Calu3 (cell line): Measurements from ENCODE around the gene PTGES2. TPM values are rescaled to one million over a fixed set of nuclear protein-coding genes. Genes with fewer than 3 reads are reported as not detected.

Experiments used
- BruUV-seq: library from RNA; stranded (reverse); fragments of 400-500 nt; replicated peaks from 2 replicates; lab custom pipeline; 2021; lab: Mats Ljungman, UMichigan
- CTCF ChIA-PET: fragments of 300-600 bp; sonication (Branson Sonifier 250); formaldehyde crosslinking; loops from one replicate; lab custom pipeline; 2022; ENCODE audit warnings: antibody characterized with exemption; lab: Charles Lee
- DNase-seq: peaks from one replicate; pipeline ENCODE4 v3.0.0; 2022
- H3K27ac Mint-ChIP-seq: one replicate; pipeline ENCODE4 v1.8.0; 2022; ENCODE audit warnings: mixed read lengths; ENCODE audit not compliant: unreplicated experiment
- H3K27me3 Mint-ChIP-seq: one replicate; pipeline ENCODE4 v1.8.0; 2022; ENCODE audit warnings: mixed read lengths; ENCODE audit not compliant: unreplicated experiment
- H3K36me3 Mint-ChIP-seq: one replicate; pipeline ENCODE4 v1.8.0; 2022; ENCODE audit warnings: mild to moderate bottlenecking, moderate library complexity, mixed read lengths; ENCODE audit not compliant: insufficient read depth, unreplicated experiment
- H3K4me1 Mint-ChIP-seq: one replicate; pipeline ENCODE4 v1.8.0; 2022; ENCODE audit warnings: mild to moderate bottlenecking, low read depth, mixed read lengths; ENCODE audit not compliant: unreplicated experiment
- H3K4me3 Mint-ChIP-seq: one replicate; pipeline ENCODE4 v1.8.0; 2022; ENCODE audit warnings: mild to moderate bottlenecking, low read depth, moderate library complexity, mixed read lengths; ENCODE audit not compliant: unreplicated experiment
- H3K9me3 Mint-ChIP-seq: one replicate; pipeline ENCODE4 v1.8.0; 2022; ENCODE audit warnings: low read depth, mixed read lengths; ENCODE audit not compliant: unreplicated experiment
- intact Hi-C: fragments of 100-400 bp; cut with micrococcal nuclease; formaldehyde crosslinking; loops from one replicate; pipeline ENCODE4 v1.10.0; 2022; ENCODE audit not compliant: unreplicated experiment
- total RNA-seq: library from RNA; stranded (reverse); gene quantifications from 2 replicates; pipeline ENCODE4 v1.2.3, GENCODE V29; 2022
- TF ChIP-seq, protein P1 (sequence below): fragments of 200-600 bp; IDR thresholded peaks from one replicate; pipeline ENCODE4 v1.8.0; 2022; ENCODE audit warnings: antibody characterized with exemption; ENCODE audit not compliant: unreplicated experiment

Gene PTGES2
- total RNA-seq, 1 experiment from 2014 or later = 137 TPM

DNA sequence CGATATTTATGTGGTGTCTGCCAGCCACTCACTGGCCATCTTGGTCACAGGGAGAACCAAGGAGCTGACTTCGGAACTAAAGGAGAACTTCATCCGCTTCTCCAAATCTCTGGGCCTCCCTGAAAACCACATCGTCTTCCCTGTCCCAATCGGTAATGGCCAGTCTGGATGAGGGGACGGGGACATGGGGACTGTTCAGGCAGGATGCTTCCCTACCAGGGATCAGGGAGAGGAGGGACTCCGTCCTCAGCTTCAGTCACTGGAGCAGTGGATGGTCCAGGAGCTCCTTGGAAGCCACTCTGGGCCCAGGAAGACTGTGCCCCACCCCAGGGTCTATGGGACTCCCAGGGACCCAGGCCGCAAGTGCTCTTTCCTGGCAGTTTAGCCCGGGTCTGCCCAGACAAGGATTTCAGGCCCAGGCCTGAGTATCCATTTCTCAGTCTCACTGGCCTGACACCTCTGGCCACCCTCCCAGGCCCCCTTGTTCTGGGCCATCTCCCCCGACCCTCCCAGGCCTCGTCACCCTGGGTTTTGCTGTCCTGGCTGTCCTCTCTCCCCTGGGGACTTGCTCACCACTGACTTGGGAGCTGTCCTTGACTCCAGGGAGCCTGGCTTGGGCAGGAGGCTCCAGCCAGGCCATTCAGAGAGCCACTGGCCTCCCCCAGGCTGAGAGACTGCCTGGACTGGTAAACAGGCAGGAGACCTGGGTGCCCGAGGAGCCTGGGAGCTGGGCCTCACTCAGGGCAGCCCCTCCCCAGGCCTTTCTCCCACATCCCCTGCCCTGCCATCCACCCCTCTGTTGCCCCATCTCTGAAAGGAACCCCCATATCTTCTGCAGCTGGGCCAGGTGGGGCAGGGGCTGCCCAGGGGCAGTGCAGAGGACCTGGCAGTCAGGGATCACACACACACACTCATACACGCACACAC lies 24.9 kb upstream of the PTGES2 start:
- H3K4me3 Mint-ChIP-seq = peak overlapping the region; percentile 89
- intact Hi-C loops = no loop called here
- H3K27ac Mint-ChIP-seq = peak overlapping the region; percentile 100
- H3K9me3 Mint-ChIP-seq = no peaks in the 10 kb centered on the region
- CTCF ChIA-PET = interaction anchor here (0.6 kb wide), 1 partner anchor 211 kb away, joined by 4 read pairs; no protein-coding TSS in a partner anchor
- H3K4me1 Mint-ChIP-seq = peaks cover 25% of the 10 kb centered on the region
- TF ChIP-seq, protein P1, sequence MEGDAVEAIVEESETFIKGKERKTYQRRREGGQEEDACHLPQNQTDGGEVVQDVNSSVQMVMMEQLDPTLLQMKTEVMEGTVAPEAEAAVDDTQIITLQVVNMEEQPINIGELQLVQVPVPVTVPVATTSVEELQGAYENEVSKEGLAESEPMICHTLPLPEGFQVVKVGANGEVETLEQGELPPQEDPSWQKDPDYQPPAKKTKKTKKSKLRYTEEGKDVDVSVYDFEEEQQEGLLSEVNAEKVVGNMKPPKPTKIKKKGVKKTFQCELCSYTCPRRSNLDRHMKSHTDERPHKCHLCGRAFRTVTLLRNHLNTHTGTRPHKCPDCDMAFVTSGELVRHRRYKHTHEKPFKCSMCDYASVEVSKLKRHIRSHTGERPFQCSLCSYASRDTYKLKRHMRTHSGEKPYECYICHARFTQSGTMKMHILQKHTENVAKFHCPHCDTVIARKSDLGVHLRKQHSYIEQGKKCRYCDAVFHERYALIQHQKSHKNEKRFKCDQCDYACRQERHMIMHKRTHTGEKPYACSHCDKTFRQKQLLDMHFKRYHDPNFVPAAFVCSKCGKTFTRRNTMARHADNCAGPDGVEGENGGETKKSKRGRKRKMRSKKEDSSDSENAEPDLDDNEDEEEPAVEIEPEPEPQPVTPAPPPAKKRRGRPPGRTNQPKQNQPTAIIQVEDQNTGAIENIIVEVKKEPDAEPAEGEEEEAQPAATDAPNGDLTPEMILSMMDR = no peak
- no peak for DNase-seq
- peaks cover 11% of the 10 kb centered on the region for H3K27me3 Mint-ChIP-seq
- no TSS peak for BruUV-seq
- peaks cover 88% of the 10 kb centered on the region for H3K36me3 Mint-ChIP-seq

DNA sequence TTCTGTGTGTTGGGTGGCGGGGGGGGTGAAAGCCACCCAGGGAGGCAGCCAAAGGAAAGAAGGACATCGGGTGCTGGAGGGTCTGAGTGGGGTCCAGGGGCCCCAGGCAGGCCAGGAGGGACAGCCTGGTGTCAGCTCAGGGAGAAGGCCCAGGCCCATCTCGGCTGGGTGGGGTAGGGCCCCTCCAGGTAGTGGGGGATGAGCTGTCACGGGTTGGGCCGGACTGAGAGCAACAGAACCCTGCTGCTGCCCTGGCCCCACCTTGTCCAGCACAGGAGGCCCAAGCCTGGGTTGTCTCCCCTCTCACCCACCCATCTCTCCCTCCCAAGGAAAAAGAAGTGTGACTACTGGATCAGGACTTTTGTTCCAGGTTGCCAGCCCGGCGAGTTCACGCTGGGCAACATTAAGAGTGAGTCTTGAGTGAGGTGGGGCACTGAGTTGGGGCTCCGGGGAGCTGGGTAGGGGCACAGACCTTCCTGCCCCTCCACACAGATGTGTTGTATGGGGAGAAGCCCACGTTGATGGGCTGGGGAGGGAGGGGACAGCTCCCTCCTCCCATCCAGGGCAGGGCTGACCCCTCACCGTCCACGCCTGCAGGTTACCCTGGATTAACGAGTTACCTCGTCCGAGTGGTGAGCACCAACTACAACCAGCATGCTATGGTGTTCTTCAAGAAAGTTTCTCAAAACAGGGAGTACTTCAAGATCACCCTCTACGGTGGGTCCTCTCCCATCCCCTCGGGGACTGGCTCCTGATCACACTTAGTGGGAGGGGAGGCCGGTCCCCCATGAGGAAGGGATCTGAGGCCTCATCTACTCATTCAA lies 24.0 kb upstream of the PTGES2 start:
- TF ChIP-seq, protein P1 = no peak
- CTCF ChIA-PET = no interaction called here
- Mint-ChIP-seq H3K27me3 (peaks cover 11% of the 10 kb centered on the region), H3K4me3 (peak overlapping the region; percentile 89), H3K4me1 (peaks cover 32% of the 10 kb centered on the region), H3K36me3 (peaks cover 83% of the 10 kb centered on the region), H3K27ac (peak overlapping the region; percentile 100), H3K9me3 (no peaks in the 10 kb centered on the region)
- no TSS peak for BruUV-seq
- DNase-seq = peak; percentile 35
- intact Hi-C loops = no loop called here

DNA sequence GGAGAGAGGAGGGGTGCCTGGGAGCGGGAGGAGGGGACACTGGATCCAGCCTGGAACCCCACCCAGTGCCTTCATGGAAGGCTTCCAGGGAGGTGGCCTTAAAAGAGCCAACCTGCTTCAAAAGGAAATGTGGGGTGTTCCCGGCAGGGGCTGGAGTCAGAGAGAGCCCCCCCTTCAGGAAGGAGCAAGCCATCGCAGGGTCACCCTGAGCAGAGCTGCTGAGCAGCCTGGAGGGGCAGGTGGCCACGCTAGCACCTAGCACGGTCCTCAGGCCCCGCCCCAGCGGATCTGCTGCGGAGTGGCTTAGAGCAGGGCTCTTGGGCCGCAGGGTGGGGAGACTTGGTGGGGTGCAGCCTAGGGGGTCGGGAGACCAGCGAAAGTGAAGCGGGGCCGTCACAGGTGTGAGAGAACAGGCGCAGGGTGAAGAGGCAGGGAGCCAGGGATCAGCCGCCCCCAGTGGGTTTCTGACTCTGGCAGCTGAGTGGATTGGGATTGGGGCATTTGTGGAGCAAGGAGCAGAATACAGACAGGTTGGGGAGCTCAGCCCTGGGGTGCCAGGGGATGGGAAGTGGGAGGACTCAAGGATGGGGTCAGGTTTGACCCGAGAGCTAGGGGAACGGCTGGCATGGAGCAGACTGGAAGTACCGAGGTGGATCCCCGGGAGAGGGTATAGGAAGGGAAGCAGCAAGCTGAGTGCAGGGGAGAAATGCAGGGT lies 23.2 kb upstream of the PTGES2 start:
- peak overlapping the region; percentile 100 for H3K27ac Mint-ChIP-seq
- TF ChIP-seq, protein P1 = peak; percentile 35
- BruUV-seq = no TSS peak
- CTCF ChIA-PET = interaction anchor here (2.6 kb wide), 1 partner anchor 26 kb away, joined by 6 read pairs; no protein-coding TSS in a partner anchor
- DNase-seq = peak; percentile 73
- no peaks in the 10 kb centered on the region for H3K9me3 Mint-ChIP-seq
- peak overlapping the region; percentile 89 for H3K4me3 Mint-ChIP-seq
- H3K4me1 Mint-ChIP-seq = peaks cover 34% of the 10 kb centered on the region
- H3K27me3 Mint-ChIP-seq = peaks cover 11% of the 10 kb centered on the region
- intact Hi-C loops = no loop called here
- H3K36me3 Mint-ChIP-seq = peaks cover 80% of the 10 kb centered on the region
